Neural cell (in vitro differentiated cells): ENCODE measurements around the gene PEAK1. TPM values are rescaled to one million over a fixed set of nuclear protein-coding genes. Genes with fewer than 3 reads are reported as not detected.

Experiments used
- H2AFZ ChIP-seq: fragments of 200-600, 300-800 bp; sonication (generic), shearing (Covaris generic); 2 replicates; pipeline ENCODE4 v1.6.0; 2014; ENCODE audit warnings: low read depth, mild to moderate bottlenecking, antibody characterized with exemption, low read length, moderate library complexity
- H3F3A ChIP-seq: fragments of 200-600 bp; shearing (Covaris generic); 2 replicates; pipeline ENCODE4 v1.6.1; 2016; ENCODE audit warnings: mild to moderate bottlenecking, moderate library complexity, mixed read lengths, antibody characterized with exemption, low read length; ENCODE audit not compliant: insufficient read depth, poor library complexity, severe bottlenecking
- H3K27ac ChIP-seq: fragments of 200-600, 300-800 bp; sonication (generic), shearing (Covaris generic); 2 replicates; pipeline ENCODE4 v1.5.1; 2014; ENCODE audit warnings: mild to moderate bottlenecking, low read length, moderate library complexity
- H3K27me3 ChIP-seq: fragments of 300-800, 200-600 bp; sonication (generic), shearing (Covaris generic); 2 replicates; pipeline ENCODE4 v1.6.0; 2014; ENCODE audit warnings: mild to moderate bottlenecking, low read depth, low read length, moderate library complexity; ENCODE audit not compliant: insufficient read depth
- H3K36me3 ChIP-seq: fragments of 300-800, 200-600 bp; sonication (generic), shearing (Covaris generic); 2 replicates; pipeline ENCODE4 v1.5.1; 2014; ENCODE audit warnings: mild to moderate bottlenecking, antibody characterized with exemption, low read length, moderate library complexity; ENCODE audit not compliant: insufficient read depth
- H3K4me2 ChIP-seq: fragments of 300-800, 200-600 bp; sonication (generic), shearing (Covaris generic); 2 replicates; pipeline ENCODE4 v1.6.0; 2014; ENCODE audit warnings: mild to moderate bottlenecking, low read length
- H3K4me3 ChIP-seq: fragments of 300-800, 200-600 bp; sonication (generic), shearing (Covaris generic); 2 replicates; pipeline ENCODE4 v1.5.1; 2014; ENCODE audit warnings: mild to moderate bottlenecking, low read length, moderate library complexity
- H3K79me2 ChIP-seq: fragments of 200-600 bp; shearing (Covaris generic); replicated peaks from 2 replicates; pipeline ENCODE4 v1.6.0; 2014; ENCODE audit warnings: mild to moderate bottlenecking, low read length, moderate library complexity; ENCODE audit not compliant: insufficient read depth
- H3K9ac ChIP-seq: fragments of 300-800, 200-600 bp; sonication (generic), shearing (Covaris generic); 2 replicates; pipeline ENCODE4 v1.6.1; 2016; ENCODE audit warnings: mild to moderate bottlenecking, low read length, mixed read lengths
- H3K9me2 ChIP-seq: fragments of 200-600 bp; shearing (Covaris generic); 2 replicates; pipeline ENCODE4 v1.6.1; 2016; ENCODE audit warnings: mild to moderate bottlenecking, low read length, mixed read lengths; ENCODE audit not compliant: insufficient read depth
- H3K9me3 ChIP-seq: fragments of 200-600, 300-800 bp; sonication (generic), shearing (Covaris generic); 2 replicates; pipeline ENCODE4 v1.6.1; 2016; ENCODE audit warnings: mild to moderate bottlenecking, mixed run types, low read length, moderate library complexity, mixed read lengths
- H4K20me1 ChIP-seq: fragments of 200-600 bp; shearing (Covaris generic); 2 replicates; pipeline ENCODE4 v1.6.1; 2016; ENCODE audit warnings: mild to moderate bottlenecking, mixed run types; ENCODE audit not compliant: insufficient read depth
- CTCF ChIP-seq: fragments of 450-650 bp; IDR thresholded peaks from 2 replicates; pipeline ENCODE4 v1.5.1; 2014; ENCODE audit warnings: antibody characterized with exemption, mild to moderate bottlenecking, moderate library complexity; ENCODE audit not compliant: poor library complexity, severe bottlenecking
- EP300 ChIP-seq: fragments of 450-650 bp; conservative IDR thresholded peaks from 2 replicates; pipeline ENCODE4 v1.6.1; 2014; ENCODE audit warnings: antibody characterized with exemption, mild to moderate bottlenecking, moderate library complexity; ENCODE audit not compliant: poor library complexity, severe bottlenecking
- EZH2 ChIP-seq: fragments of 200-600, 300-800 bp; shearing (Covaris generic), sonication (generic); IDR thresholded peaks from 2 replicates; pipeline ENCODE4 v1.6.1; 2014; ENCODE audit warnings: antibody characterized with exemption, low read length, borderline replicate concordance, mild to moderate bottlenecking; ENCODE audit not compliant: insufficient read depth, poor library complexity, severe bottlenecking
- MXI1 ChIP-seq: fragments of 450-650 bp; conservative IDR thresholded peaks from 2 replicates; pipeline ENCODE4 v1.6.1; 2014; ENCODE audit warnings: antibody characterized with exemption, mild to moderate bottlenecking; ENCODE audit not compliant: poor library complexity, severe bottlenecking
- POLR2AphosphoS5 ChIP-seq: IDR thresholded peaks from 2 replicates; pipeline ENCODE4 v1.6.1; 2012
- RAD21 ChIP-seq: fragments of 450-650 bp; conservative IDR thresholded peaks from 2 replicates; pipeline ENCODE4 v1.6.1; 2014; ENCODE audit warnings: antibody characterized with exemption, mild to moderate bottlenecking, moderate library complexity
- REST ChIP-seq: IDR thresholded peaks from 2 replicates; pipeline ENCODE4 v1.6.1; 2012; ENCODE audit warnings: borderline replicate concordance
- SMC3 ChIP-seq: fragments of 450-650 bp; conservative IDR thresholded peaks from 2 replicates; pipeline ENCODE4 v1.6.1; 2014; ENCODE audit warnings: antibody characterized with exemption, mild to moderate bottlenecking, moderate library complexity; ENCODE audit not compliant: poor library complexity
- TAF1 ChIP-seq: IDR thresholded peaks from 2 replicates; pipeline ENCODE4 v1.6.1; 2012; ENCODE audit warnings: low read depth
- polyA plus RNA-seq: library from polyadenylated mRNA; depleted of rRNA; stranded (reverse); fragments of >200 nt; gene quantifications from 2 replicates; pipeline ENCODE4 v1.2.3, GENCODE V29; 2014

Gene PEAK1
- polyA plus RNA-seq, 1 donor from 2014 or later, result 5.8 TPM

GRCh38 chr15:77097921-77098320, 322.0 kb downstream of the PEAK1 start:
- Histone ChIP-seq H3F3A (no peaks in the 10 kb centered on the region), H3K4me3 (no peak overlapping the region), H3K9ac (no peak overlapping the region), H3K79me2 (no peaks in the 10 kb centered on the region), H3K9me2 (no peaks in the 10 kb centered on the region), H3K27me3 (no peaks in the 10 kb centered on the region), H2AFZ (no peak overlapping the region), H3K36me3 (no peaks in the 10 kb centered on the region), H3K4me2 (no peak overlapping the region), H3K9me3 (no peaks in the 10 kb centered on the region), H4K20me1 (no peaks in the 10 kb centered on the region), H3K27ac (no peak overlapping the region)
- TF ChIP-seq POLR2AphosphoS5 (no peak), RAD21 (no peak), EZH2 (no peak), SMC3 (no peak), MXI1 (no peak), TAF1 (no peak), EP300 (no peak), REST (no peak), CTCF (no peak)

GRCh38 chr15:77097248-77097721, 322.6 kb downstream of the PEAK1 start:
- peak overlapping the region; percentile 6 for H3K4me3 ChIP-seq
- no peaks in the 10 kb centered on the region for H3K9me3 ChIP-seq
- no peaks in the 10 kb centered on the region for H3K9me2 ChIP-seq
- TF ChIP-seq TAF1 (no peak), SMC3 (no peak), MXI1 (no peak), EP300 (no peak), REST (no peak), EZH2 (no peak), POLR2AphosphoS5 (peak; percentile 7), CTCF (no peak), RAD21 (no peak)
- no peaks in the 10 kb centered on the region for H4K20me1 ChIP-seq
- H3K36me3 ChIP-seq, result no peaks in the 10 kb centered on the region
- no peak overlapping the region for H2AFZ ChIP-seq
- H3K4me2 ChIP-seq, result peak overlapping the region; percentile 39
- H3K27me3 ChIP-seq, result no peaks in the 10 kb centered on the region
- H3K27ac ChIP-seq, result no peak overlapping the region
- no peak overlapping the region for H3K9ac ChIP-seq
- no peaks in the 10 kb centered on the region for H3K79me2 ChIP-seq
- H3F3A ChIP-seq, result no peaks in the 10 kb centered on the region
